D721Med (cell line): Measurements from ENCODE around the gene LBHD2.

Experiments
- DNase-seq: peaks from one replicate; pipeline ENCODE4 v3.0.0; 2011; ENCODE audit warnings: low spot score; ENCODE audit not compliant: insufficient read length
- FAIRE-seq: peaks from 2 replicates; lab custom pipeline; 2011; peaks lifted over from hg19 to GRCh38; lab: Jason Lieb, UNC
- CTCF ChIP-seq: IDR thresholded peaks from 2 replicates; pipeline ENCODE4 v1.5.1; 2012; ENCODE audit warnings: mild to moderate bottlenecking, control low read depth; ENCODE audit not compliant: insufficient read depth; ENCODE audit errors: missing control alignments

LBHD2 gene

GRCh38 chr14:103101963-103102688 is 18.1 kb downstream of the LBHD2 start:
- DNase-seq (no peak), FAIRE-seq (no peak)
- TF ChIP-seq CTCF = no peak

GRCh38 chr14:103102689-103103260 is 18.8 kb downstream of the LBHD2 start:
- FAIRE-seq = no peak
- no peak for TF ChIP-seq CTCF
- no peak for DNase-seq

DNA sequence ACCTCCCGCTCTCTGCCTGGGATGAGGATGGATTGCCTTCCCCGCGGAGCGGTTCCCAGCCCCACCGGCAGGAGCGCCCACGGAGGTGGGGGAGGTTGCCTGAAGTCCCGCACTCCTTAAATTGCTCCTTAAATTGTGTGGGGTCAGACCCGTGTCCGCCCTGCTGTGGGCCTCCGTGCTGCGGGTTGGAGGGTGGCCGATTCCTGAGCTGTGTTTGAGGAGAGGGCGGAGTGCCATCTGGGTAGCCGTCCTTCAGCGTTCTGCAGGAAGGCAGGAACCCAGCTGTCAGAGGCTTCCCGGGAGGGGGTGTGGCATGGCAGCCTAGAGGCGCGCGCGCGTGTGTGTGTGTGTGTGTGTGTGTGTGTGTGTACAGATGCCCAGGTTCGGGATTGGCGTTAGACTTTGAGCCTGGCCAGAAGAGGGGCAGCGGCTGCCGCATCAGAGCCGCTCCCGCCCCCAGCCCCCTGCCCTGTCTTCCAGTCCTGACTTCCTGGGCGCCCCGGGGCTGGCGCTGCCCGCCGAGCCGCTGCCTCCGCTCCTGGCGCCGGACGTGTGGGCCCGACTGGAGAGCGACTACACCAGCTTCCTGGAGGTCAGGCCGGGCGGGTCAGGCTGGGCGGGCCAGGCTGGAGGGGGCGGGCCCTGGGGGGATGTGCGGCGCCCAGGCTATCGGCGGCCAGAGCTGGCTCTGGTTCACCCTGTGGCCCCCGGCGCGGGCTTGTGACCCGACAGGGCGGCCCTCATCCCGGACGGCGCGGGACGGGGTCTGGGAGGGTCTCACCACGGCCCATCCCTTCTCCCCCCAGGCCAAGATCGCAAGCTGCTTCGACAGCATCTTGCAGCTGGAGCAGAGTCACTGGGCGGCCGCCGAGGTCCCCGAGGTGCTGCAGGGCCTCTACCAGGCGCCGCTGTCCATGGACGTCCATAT is 19.7 kb downstream of the LBHD2 start:
- FAIRE-seq (no peak), DNase-seq (no peak)
- TF ChIP-seq CTCF = no peak

- FAIRE-seq = no peak
- no peak for DNase-seq
- TF ChIP-seq CTCF = no peak
These were observed 20.3 kb downstream of the LBHD2 start for GRCh38 chr14:103104389-103104653.

- peak; percentile 75 for TF ChIP-seq CTCF
- FAIRE-seq = no peak
- DNase-seq = peak; percentile 93
These were observed 20.8 kb downstream of the LBHD2 start for GRCh38 chr14:103104654-103105452.

GRCh38 chr14:103105580-103106150 is 21.7 kb downstream of the LBHD2 start:
- DNase-seq = no peak
- TF ChIP-seq CTCF = peak; percentile 21
- no peak for FAIRE-seq
